IMR-90 (cell line): ENCODE measurements around the gene RASL10B. TPM values are rescaled to one million over a fixed set of nuclear protein-coding genes. Genes with fewer than 3 reads are reported as not detected.

ENCODE experiments used
- ATAC-seq: fragments of 200-7000 bp; cut with Tn5 transposase; 2 replicates; pipeline ENCODE4 v1.9.1; 2020; ENCODE audit warnings: low read depth, mild to moderate bottlenecking, moderate library complexity
- BruUV-seq: library from RNA; stranded (reverse); fragments of 400-500 nt; replicated peaks from 2 replicates; lab custom pipeline; 2021; lab: Mats Ljungman, UMichigan
- CTCF ChIA-PET: fragments of 300-600 bp; formaldehyde crosslinking; extraction: SDS; loops from one replicate; lab custom pipeline; 2021; ENCODE audit warnings: antibody characterized with exemption; lab: Yijun Ruan, JAX
- POLR2A ChIA-PET: fragments of 300-600 bp; sonication (Branson Sonifier 250); formaldehyde crosslinking; loops from one replicate; lab custom pipeline; 2022; ENCODE audit warnings: antibody characterized with exemption; ENCODE audit not compliant: unreplicated experiment; lab: Charles Lee
- DNase-seq: peaks from one replicate; pipeline ENCODE4 v3.0.0; 2013
- H2AFZ ChIP-seq: replicated peaks from 2 replicates; pipeline ENCODE3; 2013; ENCODE audit warnings: low read length, mild to moderate bottlenecking; ENCODE audit not compliant: poor library complexity
- H2AK5ac ChIP-seq: 2 replicates; pipeline ENCODE4 v1.6.1; 2013; ENCODE audit warnings: low read depth, low read length, inconsistent platforms
- H2AK9ac ChIP-seq: replicated peaks from 2 replicates; pipeline ENCODE3; 2013; ENCODE audit warnings: mild to moderate bottlenecking, low read depth, low read length, moderate library complexity; ENCODE audit not compliant: poor library complexity
- H2BK120ac ChIP-seq: 2 replicates; pipeline ENCODE4 v1.6.1; 2013; ENCODE audit warnings: low read depth, low read length, inconsistent platforms
- H2BK15ac ChIP-seq: 3 replicates; pipeline ENCODE4 v1.6.1; 2013; ENCODE audit warnings: low read depth, low read length, inconsistent platforms
- H2BK20ac ChIP-seq: 2 replicates; pipeline ENCODE4 v1.6.1; 2013; ENCODE audit warnings: low read depth, mild to moderate bottlenecking, inconsistent platforms, low read length, moderate library complexity
- H2BK5ac ChIP-seq: 2 replicates; pipeline ENCODE4 v1.6.1; 2013; ENCODE audit warnings: mild to moderate bottlenecking, low read depth, low read length, inconsistent platforms; ENCODE audit not compliant: poor library complexity, severe bottlenecking
- H3K14ac ChIP-seq: replicated peaks from 2 replicates; pipeline ENCODE4 v1.6.1; 2013; ENCODE audit warnings: low read depth, low read length, inconsistent platforms
- H3K18ac ChIP-seq: 2 replicates; pipeline ENCODE4 v1.6.1; 2013; ENCODE audit warnings: low read depth, low read length, control low read depth
- H3K23ac ChIP-seq: 2 replicates; pipeline ENCODE4 v1.6.1; 2013; ENCODE audit warnings: low read depth, low read length, inconsistent platforms
- H3K27ac ChIP-seq: 2 replicates; pipeline ENCODE4 v1.5.1; 2013; ENCODE audit warnings: mild to moderate bottlenecking, control low read depth, low read length; ENCODE audit not compliant: insufficient read depth
- H3K27me3 ChIP-seq: 2 replicates; pipeline ENCODE4 v1.6.1; 2013; ENCODE audit warnings: low read length; ENCODE audit not compliant: control insufficient read depth, insufficient read depth
- H3K36me3 ChIP-seq: 2 replicates; pipeline ENCODE4 v1.6.1; 2013; ENCODE audit warnings: low read length, mixed read lengths; ENCODE audit not compliant: control insufficient read depth, insufficient read depth
- H3K4ac ChIP-seq: 2 replicates; pipeline ENCODE4 v1.6.1; 2013; ENCODE audit warnings: low read depth, low read length, inconsistent platforms
- H3K4me1 ChIP-seq: 2 replicates; pipeline ENCODE4 v1.6.1; 2013; ENCODE audit warnings: low read length, mixed read lengths; ENCODE audit not compliant: control insufficient read depth, insufficient read depth
- H3K4me2 ChIP-seq: 2 replicates; pipeline ENCODE4 v1.6.1; 2013; ENCODE audit warnings: low read depth, mild to moderate bottlenecking, control low read depth, low read length, moderate library complexity
- H3K4me3 ChIP-seq: 2 replicates; pipeline ENCODE4 v1.5.1; 2013; ENCODE audit warnings: low read depth, mild to moderate bottlenecking, control low read depth, low read length, moderate library complexity; ENCODE audit not compliant: insufficient read depth
- H3K56ac ChIP-seq: 2 replicates; pipeline ENCODE4 v1.6.1; 2013; ENCODE audit warnings: low read length, inconsistent platforms; ENCODE audit not compliant: insufficient read depth; ENCODE audit errors: extremely low read depth
- H3K79me1 ChIP-seq, 2 experiments: 2 replicates each; pipeline ENCODE4 v1.6.1; 2013; ENCODE audit warnings: low read length in 2 of 2, inconsistent platforms in 1 of 2, low read depth in 1 of 2
- H3K9ac ChIP-seq: 2 replicates; pipeline ENCODE4 v1.6.1; 2013; ENCODE audit warnings: low read depth, low read length, control low read depth
- H3K9me1 ChIP-seq: 2 replicates; pipeline ENCODE4 v1.6.1; 2013; ENCODE audit warnings: low read length, inconsistent platforms; ENCODE audit not compliant: insufficient read depth
- H3K9me3 ChIP-seq: 2 replicates; pipeline ENCODE4 v1.6.1; 2013; ENCODE audit warnings: low read length; ENCODE audit not compliant: control insufficient read depth, insufficient read depth
- H4K20me1 ChIP-seq: 2 replicates; pipeline ENCODE4 v1.6.1; 2013; ENCODE audit warnings: low read length, inconsistent platforms; ENCODE audit not compliant: insufficient read depth
- H4K5ac ChIP-seq: 2 replicates; pipeline ENCODE4 v1.6.1; 2013; ENCODE audit warnings: mild to moderate bottlenecking, low read depth, low read length, control low read depth
- H4K8ac ChIP-seq, 2 experiments: 2 replicates each; pipeline ENCODE4 v1.6.1; 2013; ENCODE audit warnings: low read depth in 2 of 2, low read length in 2 of 2, control low read depth in 1 of 2, inconsistent platforms in 1 of 2
- H4K91ac ChIP-seq: 2 replicates; pipeline ENCODE4 v1.6.1; 2013; ENCODE audit warnings: low read depth, low read length, inconsistent platforms; ENCODE audit not compliant: insufficient read depth
- CEBPB ChIP-seq: IDR thresholded peaks from 2 replicates; pipeline ENCODE4 v1.6.1; 2012; ENCODE audit warnings: low read depth, low read length, improper control_type of control experiment
- CHD1 ChIP-seq: IDR thresholded peaks from 2 replicates; pipeline ENCODE4 v1.6.1; 2012; ENCODE audit warnings: low read depth, low read length, improper control_type of control experiment
- FOS ChIP-seq: fragments of 150-350 bp; IDR thresholded peaks from 2 replicates; pipeline ENCODE4 v1.6.1; 2016; ENCODE audit warnings: low read depth, low read length
- MAFK ChIP-seq: IDR thresholded peaks from 2 replicates; pipeline ENCODE4 v1.6.1; 2012; ENCODE audit warnings: low read depth, low read length, improper control_type of control experiment
- MAZ ChIP-seq: IDR thresholded peaks from 2 replicates; pipeline ENCODE4 v1.6.1; 2012; ENCODE audit warnings: low read depth, mild to moderate bottlenecking, low read length, improper control_type of control experiment, moderate library complexity, borderline replicate concordance
- MXI1 ChIP-seq: IDR thresholded peaks from 2 replicates; pipeline ENCODE4 v1.6.1; 2012; ENCODE audit warnings: low read depth, mild to moderate bottlenecking, low read length, moderate library complexity, borderline replicate concordance
- NFE2L2 ChIP-seq: fragments of 150-350 bp; IDR thresholded peaks from 2 replicates; pipeline ENCODE4 v1.6.1; 2016; ENCODE audit warnings: low read depth, mild to moderate bottlenecking, low read length
- POLR2A ChIP-seq: IDR thresholded peaks from 2 replicates; pipeline ENCODE4 v1.6.1; 2012; ENCODE audit warnings: mild to moderate bottlenecking, low read depth, low read length
- RCOR1 ChIP-seq: IDR thresholded peaks from 2 replicates; pipeline ENCODE4 v1.6.1; 2012; ENCODE audit warnings: mild to moderate bottlenecking, low read length, improper control_type of control experiment; ENCODE audit not compliant: insufficient replicate concordance
- SMC3 ChIP-seq: fragments of 150-350 bp; IDR thresholded peaks from 2 replicates; pipeline ENCODE4 v1.6.1; 2016; ENCODE audit warnings: low read depth, mild to moderate bottlenecking, antibody characterized with exemption, low read length, moderate library complexity
- WGBS, 2 experiments: methylation state at CpG; one replicate each; pipeline versions ENCODE4 v1.1.5 to v1.1.7; 2013; ENCODE audit warnings: missing lambda C conversion rate in 2 of 2; ENCODE audit not compliant: insufficient read length in 1 of 2; ENCODE audit errors: extremely low coverage in 2 of 2; 5-methylcytosine and 5-hydroxymethylcytosine counted together
- dilution Hi-C: fragments of 300-500 bp; cut with HindIII; formaldehyde crosslinking; loops from one replicate; pipeline ENCODE4 v1.14.3; 2018; ENCODE audit warnings: low sequenced_read_pairs; ENCODE audit not compliant: unreplicated experiment
- in situ Hi-C: fragments of 300-500 bp; cut with MboI; formaldehyde crosslinking; loops from 3 replicates; pipeline ENCODE4 v1.14.3; 2019; ENCODE audit warnings: low sequenced_read_pairs, inconsistent platforms, mixed read lengths
- intact Hi-C: fragments of 100-400 bp; cut with micrococcal nuclease; formaldehyde crosslinking; loops from 2 replicates; pipeline ENCODE4 v1.10.0; 2022
- polyA plus RNA-seq, 3 experiments: library from polyadenylated mRNA; depleted of rRNA; stranded (reverse); fragments of >200 nt; gene quantifications; 2 replicates each; pipeline ENCODE4 v1.2.3, GENCODE V29; 2012; ENCODE audit warnings: low replicate concordance in 1 of 3
- total RNA-seq: library from RNA; depleted of rRNA; stranded (reverse); fragments of >200 nt; gene quantifications from 2 replicates; pipeline ENCODE4 v1.2.3, GENCODE V29; 2012
- TF ChIP-seq, protein P1 (sequence below): fragments of 150-350 bp; IDR thresholded peaks from 2 replicates; pipeline ENCODE4 v1.6.1; 2016; ENCODE audit warnings: low read depth, mild to moderate bottlenecking, low read length, moderate library complexity, borderline replicate concordance
- TF ChIP-seq, protein P2 (sequence below): fragments of 150-350 bp; IDR thresholded peaks from 2 replicates; pipeline ENCODE4 v1.6.1; 2017; ENCODE audit warnings: mild to moderate bottlenecking, antibody characterized with exemption, low read length, low read depth

RASL10B gene
- total and polyA plus RNA-seq, 2 of the 4 experiments (the other 2 are of a cell fraction) = 4.1 to 4.7 TPM

DNA sequence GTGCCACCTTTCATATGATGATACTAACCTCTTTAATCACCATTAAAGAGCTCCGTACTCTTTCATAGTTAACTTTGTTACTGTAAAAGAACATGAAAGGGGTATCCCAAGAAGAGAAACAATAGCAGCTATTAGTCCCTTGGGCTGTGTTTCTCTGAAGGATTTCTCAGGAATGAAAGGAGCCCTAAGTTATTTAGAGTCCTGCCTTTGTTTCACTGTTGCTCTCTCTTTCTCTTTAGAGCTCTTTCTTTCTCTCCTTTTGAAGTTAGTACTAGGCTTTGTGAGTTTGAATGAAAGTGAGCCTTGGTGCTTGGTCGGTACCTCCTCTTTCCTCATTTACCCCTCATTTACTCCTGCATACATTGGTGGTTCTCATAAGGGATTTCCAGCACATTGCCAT lies 20.5 kb upstream of the RASL10B start:
- no peak overlapping the region for H4K5ac ChIP-seq
- no peak overlapping the region for H2BK15ac ChIP-seq
- no peak overlapping the region for H3K18ac ChIP-seq
- no CpG with 5 or more reads among the region's 2 CpGs for WGBS, 2 experiments
- no peak overlapping the region for H2AK5ac ChIP-seq
- no peak overlapping the region for H3K23ac ChIP-seq
- H2BK120ac ChIP-seq = no peak overlapping the region
- BruUV-seq = no TSS peak
- H4K8ac ChIP-seq = no peak overlapping the region
- no peaks in the 10 kb centered on the region for H3K27me3 ChIP-seq
- H2AK9ac ChIP-seq = no peak overlapping the region
- H3K9me3 ChIP-seq = no peaks in the 10 kb centered on the region
- no peak overlapping the region for H3K56ac ChIP-seq
- H4K20me1 ChIP-seq = peaks cover 10% of the 10 kb centered on the region; the same call in 1 of the 2 replicates
- ChIA-PET CTCF (no interaction called here), POLR2A (no interaction called here)
- H3K4me3 ChIP-seq = no peak overlapping the region
- no peak overlapping the region for H4K91ac ChIP-seq
- H3K4me2 ChIP-seq = no peak overlapping the region
- in situ Hi-C loops = no loop called here
- H3K36me3 ChIP-seq = peaks cover 19% of the 10 kb centered on the region
- H3K9ac ChIP-seq = no peak overlapping the region
- H3K9me1 ChIP-seq = peaks cover 3% of the 10 kb centered on the region; the same call in 1 of the 2 replicates
- H3K79me1 ChIP-seq = peaks cover 6 to 23% of the 10 kb centered on the region in 2 experiments
- no peak overlapping the region for H2BK20ac ChIP-seq
- H3K14ac ChIP-seq = no peak overlapping the region
- H3K27ac ChIP-seq = no peak overlapping the region
- no peak overlapping the region for H2AFZ ChIP-seq
- TF ChIP-seq, protein P1, sequence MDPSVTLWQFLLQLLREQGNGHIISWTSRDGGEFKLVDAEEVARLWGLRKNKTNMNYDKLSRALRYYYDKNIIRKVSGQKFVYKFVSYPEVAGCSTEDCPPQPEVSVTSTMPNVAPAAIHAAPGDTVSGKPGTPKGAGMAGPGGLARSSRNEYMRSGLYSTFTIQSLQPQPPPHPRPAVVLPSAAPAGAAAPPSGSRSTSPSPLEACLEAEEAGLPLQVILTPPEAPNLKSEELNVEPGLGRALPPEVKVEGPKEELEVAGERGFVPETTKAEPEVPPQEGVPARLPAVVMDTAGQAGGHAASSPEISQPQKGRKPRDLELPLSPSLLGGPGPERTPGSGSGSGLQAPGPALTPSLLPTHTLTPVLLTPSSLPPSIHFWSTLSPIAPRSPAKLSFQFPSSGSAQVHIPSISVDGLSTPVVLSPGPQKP = no peak
- TF ChIP-seq MAFK (no peak), MXI1 (no peak), FOS (no peak), RCOR1 (no peak), NFE2L2 (no peak), POLR2A (no peak), CEBPB (no peak), CHD1 (no peak), MAZ (no peak), SMC3 (no peak)
- TF ChIP-seq, protein P2, sequence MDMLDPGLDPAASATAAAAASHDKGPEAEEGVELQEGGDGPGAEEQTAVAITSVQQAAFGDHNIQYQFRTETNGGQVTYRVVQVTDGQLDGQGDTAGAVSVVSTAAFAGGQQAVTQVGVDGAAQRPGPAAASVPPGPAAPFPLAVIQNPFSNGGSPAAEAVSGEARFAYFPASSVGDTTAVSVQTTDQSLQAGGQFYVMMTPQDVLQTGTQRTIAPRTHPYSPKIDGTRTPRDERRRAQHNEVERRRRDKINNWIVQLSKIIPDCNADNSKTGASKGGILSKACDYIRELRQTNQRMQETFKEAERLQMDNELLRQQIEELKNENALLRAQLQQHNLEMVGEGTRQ = no peak
- intact Hi-C loops = loop anchor here (5.0 kb wide), 1 partner anchor 34 kb away; no protein-coding TSS in a partner anchor
- DNase-seq (no peak), ATAC-seq (no peak)
- H3K4me1 ChIP-seq = peaks cover 2% of the 10 kb centered on the region
- no peak overlapping the region for H3K4ac ChIP-seq
- H2BK5ac ChIP-seq = no peak overlapping the region
- dilution Hi-C loops = no loop called here
